NCI-H345 (cell line): ENCODE measurements around the gene SLC19A1.

Experiments
- DNase-seq: peaks from one replicate; lab custom pipeline; 2025; lab: John Stamatoyannopoulos, UW

The SLC19A1 gene

DNA sequence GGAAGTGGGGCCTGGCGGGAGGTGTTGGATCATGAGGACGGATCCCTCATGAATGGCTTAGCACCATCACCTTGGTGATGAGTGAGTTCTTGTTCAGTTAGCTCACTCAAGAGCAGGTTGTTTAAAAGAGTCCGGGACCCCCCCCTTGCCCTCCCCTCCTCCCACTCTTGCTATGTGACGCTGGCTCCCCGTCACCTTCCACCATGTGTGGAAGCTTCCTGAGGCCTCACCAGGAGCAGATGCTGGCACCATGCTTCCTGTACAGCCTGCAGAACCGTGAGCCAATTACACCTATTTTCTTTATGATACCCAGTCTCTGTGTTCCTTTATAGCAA is 3.0 kb upstream of the SLC19A1 start:
- no peak for DNase-seq

GRCh38 chr21:45544449-45545235 is 2.4 kb upstream of the SLC19A1 start:
- no peak for DNase-seq

- DNase-seq, result no peak
Observed at GRCh38 chr21:45543710-45544448, 1.6 kb upstream of the SLC19A1 start.

DNA sequence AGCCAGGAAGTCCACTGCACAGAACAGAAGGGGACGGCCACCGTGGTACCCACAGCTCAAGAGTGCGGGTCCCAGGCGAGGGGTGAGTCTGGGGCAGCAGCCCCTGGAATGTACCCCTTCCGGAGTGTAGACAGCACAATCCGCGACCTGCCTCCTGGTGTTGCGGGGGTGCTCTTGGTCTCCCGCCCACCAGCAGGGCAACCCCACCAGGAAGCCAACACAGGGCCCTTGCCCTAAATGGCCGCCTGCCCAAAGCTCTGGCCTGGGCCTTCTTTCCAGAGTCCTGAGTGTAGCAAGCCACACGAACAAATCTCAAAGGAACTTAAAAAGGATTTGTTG is 1.1 kb upstream of the SLC19A1 start:
- no peak for DNase-seq

DNA sequence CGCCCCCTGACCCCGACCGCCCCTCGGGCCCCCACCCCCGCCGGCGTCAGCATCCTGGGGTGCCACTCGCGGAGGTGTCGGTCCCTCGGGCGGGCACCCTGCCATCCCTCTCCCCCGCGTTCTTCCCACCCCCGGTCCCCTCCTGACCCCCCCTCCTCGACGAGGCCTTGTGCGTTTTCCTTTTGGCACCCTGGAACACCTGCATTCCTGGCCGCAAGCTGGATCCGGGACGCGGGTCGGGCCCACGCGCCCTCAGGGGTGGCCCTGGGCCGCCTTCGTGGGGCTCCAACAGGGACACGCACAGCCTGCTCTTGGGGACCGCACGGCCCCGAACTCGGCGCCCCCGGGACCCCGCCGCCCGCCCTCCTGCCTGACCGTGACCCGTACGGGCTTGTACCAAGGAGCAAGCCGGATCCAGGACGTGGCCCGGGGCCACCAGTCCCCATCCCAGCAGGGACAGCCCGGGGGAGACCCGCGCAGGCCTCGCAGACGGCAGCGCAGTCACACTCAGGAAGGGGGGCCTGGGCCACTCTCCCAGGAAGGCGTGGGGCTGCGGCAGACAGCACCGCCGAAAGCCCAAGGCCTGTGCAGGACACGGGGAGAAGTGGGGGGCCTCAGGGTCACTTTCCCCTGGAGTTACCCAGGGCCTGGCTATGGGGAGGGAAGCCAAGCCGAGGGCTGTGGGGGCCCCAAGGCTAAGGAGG is 579 bp upstream of the SLC19A1 start:
- no peak for DNase-seq

DNA sequence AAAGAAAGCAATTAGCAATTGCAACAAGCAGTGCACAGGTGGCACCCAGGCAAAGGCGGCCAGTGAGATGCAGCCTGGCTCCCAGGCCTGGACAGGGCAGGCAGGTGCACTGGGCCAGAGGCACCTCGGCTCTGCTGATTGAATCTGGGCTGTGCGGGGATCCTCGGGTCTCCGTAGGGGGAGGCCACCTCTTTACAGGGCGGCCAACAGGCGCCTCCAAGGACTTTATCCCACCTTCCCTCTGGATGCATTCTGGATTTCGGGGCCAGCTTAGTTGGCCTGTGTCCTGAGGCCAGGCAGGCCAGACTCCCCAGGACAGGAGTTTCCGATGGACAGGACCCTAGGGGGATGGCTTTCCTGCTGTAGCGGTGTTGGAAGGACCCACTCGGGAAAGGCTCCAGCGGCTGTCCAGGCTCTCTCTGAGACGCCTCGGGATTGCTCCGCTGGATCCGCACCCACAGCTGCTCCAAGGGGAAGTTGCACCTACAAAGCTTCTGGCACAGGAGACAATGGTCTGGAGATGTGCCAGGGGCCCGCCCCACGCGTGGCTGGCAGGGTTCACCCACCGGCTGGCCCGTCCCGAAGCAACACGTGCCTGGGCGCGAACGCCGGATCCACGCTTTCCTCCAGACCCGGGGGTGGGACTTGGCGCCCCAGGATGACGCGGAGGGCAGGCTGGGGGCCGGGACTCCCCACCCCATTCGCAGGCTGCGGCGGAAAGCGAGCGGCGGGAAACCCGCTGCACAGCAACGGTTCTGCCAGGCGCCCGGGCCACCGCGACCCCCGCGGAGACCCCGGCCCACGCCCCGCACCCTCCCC is 810 bp downstream of the SLC19A1 start:
- DNase-seq, result peak; percentile 61

DNA sequence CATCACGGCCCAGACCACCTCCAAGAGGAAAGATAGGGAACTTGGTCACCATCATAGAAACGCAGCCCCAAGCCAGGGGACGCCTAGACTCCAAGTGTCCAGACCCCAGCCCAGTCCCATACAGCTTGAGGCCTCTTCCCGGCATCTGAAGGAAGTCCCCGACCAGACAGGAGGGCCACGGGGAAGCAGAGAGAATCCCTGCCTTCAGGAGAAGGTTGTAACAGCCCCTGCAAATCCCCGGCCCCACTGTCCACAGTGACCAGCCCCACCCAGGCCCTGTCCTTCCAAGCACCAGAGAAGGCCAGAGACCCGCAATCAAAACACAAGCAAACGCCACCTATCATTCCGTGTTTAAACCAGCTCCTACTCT is 1.7 kb downstream of the SLC19A1 start:
- DNase-seq, result no peak

DNA sequence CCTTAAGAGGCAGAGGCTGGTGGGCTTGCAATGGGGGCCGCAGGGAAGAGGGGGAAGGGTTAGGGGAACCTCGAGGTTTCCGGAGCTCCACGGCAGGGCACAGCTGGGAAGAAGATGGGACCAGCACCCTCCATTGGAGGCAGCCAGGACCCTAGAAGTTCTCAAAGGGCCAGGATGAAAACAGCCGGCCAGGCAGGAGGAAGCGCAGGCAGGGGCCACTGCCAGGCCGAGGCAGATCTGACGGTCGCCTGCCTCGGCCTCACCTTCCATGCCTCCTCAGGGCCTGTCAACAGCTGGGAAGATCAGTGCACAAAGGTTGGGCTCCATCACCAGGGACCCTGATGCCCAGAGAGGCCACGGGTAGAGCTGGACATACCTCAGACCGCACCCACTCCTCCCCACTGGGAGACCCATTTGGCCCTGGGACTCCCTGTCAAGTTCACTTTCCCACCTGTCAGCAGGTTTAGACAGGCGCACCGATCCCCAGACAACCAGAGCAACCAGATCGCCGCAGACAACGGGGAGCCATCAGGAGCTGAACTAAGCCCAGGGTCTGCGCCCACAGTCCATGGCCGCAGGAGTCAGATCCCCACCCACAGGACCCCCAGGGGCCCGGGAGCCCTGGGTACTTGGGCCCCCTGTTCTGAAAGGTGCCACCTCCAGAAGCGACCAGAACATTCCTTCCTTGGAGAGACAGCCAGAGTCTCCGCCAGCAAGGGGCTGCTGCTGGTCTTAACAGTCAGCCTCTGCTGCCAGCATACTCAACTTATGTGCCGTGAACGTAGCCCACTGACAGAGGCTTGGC is 2.2 kb downstream of the SLC19A1 start:
- no peak for DNase-seq

GRCh38 chr21:45539046-45539795 is 3.0 kb downstream of the SLC19A1 start:
- DNase-seq, result no peak

- no peak for DNase-seq
Observed at GRCh38 chr21:45538381-45539045, 3.7 kb downstream of the SLC19A1 start.

DNA sequence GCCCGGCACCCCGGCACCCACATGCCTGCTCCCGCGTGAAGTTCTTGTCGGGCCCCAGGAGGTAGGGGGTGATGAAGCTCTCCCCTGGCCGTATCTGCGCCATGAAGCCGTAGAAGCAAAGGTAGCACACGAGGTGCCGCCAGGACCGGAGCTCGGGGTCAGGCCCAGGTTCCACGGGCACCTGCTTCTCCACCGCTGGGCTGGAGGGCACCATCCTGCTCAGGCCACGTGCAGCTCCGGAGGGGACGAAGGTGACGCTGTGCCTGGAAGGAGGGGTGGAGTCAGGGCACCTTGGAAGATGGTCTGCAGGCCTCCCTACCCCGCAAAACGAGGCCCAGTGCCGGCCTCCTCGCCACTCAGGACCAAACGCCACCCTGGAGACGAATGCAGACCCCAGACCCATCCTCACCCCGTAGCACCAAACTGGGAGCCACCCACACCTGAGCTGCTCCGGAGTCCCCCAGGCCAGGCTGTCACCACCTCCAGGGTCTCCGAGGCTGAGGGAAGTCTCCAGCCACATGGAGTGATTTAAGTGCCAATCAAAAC is 4.4 kb downstream of the SLC19A1 start:
- no peak for DNase-seq

GRCh38 chr21:45537111-45537745 is 5.0 kb downstream of the SLC19A1 start:
- no peak for DNase-seq

DNA sequence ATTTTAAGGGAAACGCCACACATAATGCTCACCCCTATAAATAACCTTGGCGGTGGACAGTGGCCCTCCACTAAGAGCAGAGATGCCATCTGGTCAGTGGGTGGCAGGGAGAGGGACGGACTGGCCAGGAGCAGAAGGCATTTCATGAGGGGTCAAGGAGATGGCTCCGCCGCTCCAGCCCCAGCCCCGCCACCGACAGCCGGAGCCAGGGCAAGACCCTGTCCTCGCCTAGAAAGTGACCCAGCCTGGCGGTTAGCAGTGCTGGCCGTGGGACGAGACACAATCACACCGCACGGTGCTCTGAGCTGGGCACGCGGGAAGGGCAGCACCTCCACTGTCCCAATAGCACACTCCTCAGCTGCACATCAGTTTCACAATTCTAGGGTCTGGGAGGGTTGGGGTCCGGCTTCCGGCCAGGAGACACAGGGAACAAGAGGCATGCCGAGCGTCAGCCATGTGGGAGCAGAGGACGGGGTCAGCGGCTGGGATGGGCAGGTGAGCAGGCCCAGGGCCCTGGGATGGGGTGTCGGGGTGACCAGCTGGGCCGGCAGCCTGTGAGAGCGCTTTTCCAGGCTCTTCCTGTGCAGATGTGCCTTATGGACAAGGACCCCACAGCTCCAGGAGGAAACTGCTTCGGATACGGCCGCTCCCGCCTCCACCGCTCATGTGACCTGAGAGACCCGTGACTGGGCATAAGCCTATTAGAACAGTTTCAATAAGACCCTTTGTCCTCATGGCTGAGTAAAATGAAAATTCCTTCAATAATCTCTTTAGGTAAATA is 5.7 kb downstream of the SLC19A1 start:
- DNase-seq, result no peak

DNA sequence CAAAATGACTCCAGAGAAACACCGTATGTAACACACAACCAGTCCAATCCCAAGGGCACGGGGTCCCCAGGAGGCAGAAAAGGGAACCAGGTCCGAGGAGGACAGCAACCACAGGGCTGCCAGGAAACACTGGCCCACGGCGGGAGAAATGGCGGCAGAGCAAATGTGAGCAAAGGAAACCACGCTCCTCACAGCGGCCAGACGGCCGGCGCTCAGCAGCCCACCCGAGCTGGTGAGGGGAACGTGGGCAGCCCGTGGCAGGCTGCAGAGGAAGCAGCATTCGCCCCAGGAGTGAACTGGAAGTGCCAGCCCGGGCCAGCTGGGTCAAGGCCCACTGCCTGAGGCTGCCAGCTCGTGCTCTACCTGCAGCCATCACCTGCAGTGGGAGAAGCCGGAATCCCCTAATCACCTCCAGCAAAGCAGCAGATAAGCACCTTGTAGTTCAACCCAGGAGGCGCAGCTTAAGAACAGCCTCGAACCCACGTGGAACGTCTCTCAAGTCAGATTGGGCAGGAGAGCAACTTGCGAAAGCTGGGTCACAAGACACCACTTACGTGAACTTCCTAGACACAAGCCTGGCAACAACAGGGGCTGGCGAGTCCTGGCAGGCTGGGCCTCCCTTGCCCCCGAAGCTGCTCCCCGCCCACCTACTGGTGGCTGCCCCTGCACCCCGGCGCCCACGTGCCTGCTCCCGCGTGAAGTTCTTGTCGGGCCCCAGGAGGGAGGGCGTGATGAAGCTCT is 6.7 kb downstream of the SLC19A1 start:
- no peak for DNase-seq

DNA sequence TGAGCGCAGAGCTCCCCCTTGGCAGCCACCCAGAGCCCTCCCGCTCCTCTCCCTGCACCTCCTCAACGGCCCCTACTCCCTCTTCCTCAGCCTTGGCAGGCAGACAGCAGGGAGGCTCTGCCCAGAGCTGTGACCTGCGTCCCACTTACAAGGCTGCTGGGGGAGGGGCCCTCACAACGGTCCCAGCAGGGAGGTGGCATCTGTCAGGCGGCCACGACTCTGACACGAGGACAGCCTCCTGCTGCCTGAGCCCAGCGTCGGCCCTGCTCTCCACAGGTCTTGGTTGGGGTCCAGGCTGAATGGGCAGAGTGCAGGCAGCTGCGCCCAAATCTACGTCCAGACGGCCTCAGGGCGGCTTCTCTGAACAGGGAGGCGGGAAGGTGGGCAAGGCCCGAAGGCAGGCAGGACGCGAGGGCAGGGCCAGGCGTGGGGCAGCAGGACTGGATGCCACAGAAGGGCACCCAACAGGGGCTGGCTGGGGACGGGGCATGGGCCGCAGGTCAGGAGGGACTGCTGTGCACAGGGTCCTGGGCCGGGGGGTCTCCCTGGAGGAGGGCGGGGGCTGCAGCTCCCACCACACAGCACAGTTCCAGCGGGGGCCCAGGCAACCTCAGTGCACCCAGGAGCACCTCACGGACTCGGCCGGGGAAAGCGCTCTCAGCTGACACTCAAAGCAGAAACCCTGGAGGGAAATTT is 7.5 kb downstream of the SLC19A1 start:
- DNase-seq, result peak; percentile 35

- no peak for DNase-seq
Observed at GRCh38 chr21:45533846-45534635, 8.2 kb downstream of the SLC19A1 start.
